ENCODE data around the gene PARVA. TPM values are rescaled to one million over a fixed set of nuclear protein-coding genes. Genes with fewer than 3 reads are reported as not detected.

Gene PARVA
- total RNA-seq, 2 donors from 2014 or later: 32.0 to 33.7 TPM

- Histone ChIP-seq H3K27ac (no peak overlapping the region), H3K9me3 (no peaks in the 10 kb centered on the region), H3K36me3 (replicated peaks in 1 of 2; ENCODE audit: insufficient read depth in 1 of 2, low read depth in 2 of 2) (no peaks in the 10 kb centered on the region), H3K4me3 (no peak overlapping the region), H3K4me1 (peaks cover 9% of the 10 kb centered on the region), H3K27me3 (no peaks in the 10 kb centered on the region)
- DNase-seq (no peak), ATAC-seq (no peak)
- TF ChIP-seq POLR2A (IDR thresholded peaks at IDR 0.05) (no peak), CTCF (IDR thresholded peaks at IDR 0.05) (no peak)
- intact Hi-C loops (cut with DNase I): no loop called here
- 67 to 69% methylated on average over 5 of the region's 5 CpGs for WGBS, 2 donors
Measured at GRCh38 chr11:12456651-12457579, 79.5 kb downstream of the PARVA start.

- intact Hi-C loops (cut with DNase I): no loop called here
- TF ChIP-seq POLR2A (IDR thresholded peaks at IDR 0.05) (no peak), CTCF (IDR thresholded peaks at IDR 0.05) (no peak)
- Histone ChIP-seq H3K27me3 (no peaks in the 10 kb centered on the region), H3K9me3 (no peaks in the 10 kb centered on the region), H3K36me3 (replicated peaks in 1 of 2; ENCODE audit: insufficient read depth in 1 of 2, low read depth in 2 of 2) (no peaks in the 10 kb centered on the region), H3K4me3 (no peak overlapping the region), H3K27ac (no peak overlapping the region), H3K4me1 (peaks cover 9% of the 10 kb centered on the region)
- 91 to 95% methylated on average over 6 of the region's 6 CpGs for WGBS, 2 donors
- DNase-seq: no peak
- no peak for ATAC-seq
Measured at GRCh38 chr11:12458042-12458441, 80.7 kb downstream of the PARVA start.

- Histone ChIP-seq H3K27me3 (no peaks in the 10 kb centered on the region), H3K9me3 (no peaks in the 10 kb centered on the region), H3K4me3 (no peak overlapping the region), H3K27ac (no peak overlapping the region), H3K36me3 (replicated peaks in 1 of 2; ENCODE audit: insufficient read depth in 1 of 2, low read depth in 2 of 2) (no peaks in the 10 kb centered on the region), H3K4me1 (peaks cover 3% of the 10 kb centered on the region)
- intact Hi-C loops (cut with DNase I): no loop called here
- 85 to 86% methylated on average over 5 of the region's 5 CpGs for WGBS, 2 donors
- DNase-seq (no peak), ATAC-seq (no peak)
- TF ChIP-seq POLR2A (IDR thresholded peaks at IDR 0.05): no peak
- TF ChIP-seq CTCF (IDR thresholded peaks at IDR 0.05): no peak
Measured at GRCh38 chr11:12459374-12459773, 82.0 kb downstream of the PARVA start.

- TF ChIP-seq CTCF (IDR thresholded peaks at IDR 0.05) (no peak), POLR2A (IDR thresholded peaks at IDR 0.05) (no peak)
- no peaks in the 10 kb centered on the region for H3K27me3 ChIP-seq
- no peaks in the 10 kb centered on the region for H3K9me3 ChIP-seq
- no peaks in the 10 kb centered on the region for H3K36me3 ChIP-seq (replicated peaks in 1 of 2; ENCODE audit: insufficient read depth in 1 of 2, low read depth in 2 of 2)
- peaks cover 3% of the 10 kb centered on the region for H3K4me1 ChIP-seq
- ATAC-seq: no peak
- DNase-seq: no peak
- no peak overlapping the region for H3K27ac ChIP-seq
- WGBS, 2 donors: 83 to 89% methylated on average over 3 of the region's 3 CpGs
- no peak overlapping the region for H3K4me3 ChIP-seq
- intact Hi-C loops (cut with DNase I): no loop called here
Measured at GRCh38 chr11:12459865-12460444, 82.6 kb downstream of the PARVA start.

Data from body of pancreas (tissue), 4 donors.